Thyroid gland (tissue), 4 donors: Measurements from ENCODE around the gene VARS1. TPM values are rescaled to one million over a fixed set of nuclear protein-coding genes. Genes with fewer than 3 reads are reported as not detected.

Experiments used
- DNase-seq, 2 donors: peaks; one replicate each; pipeline ENCODE4 v3.0.0-alpha.2; 2019
- H3K27ac ChIP-seq, 3 donors: fragments of 200-600 bp; sonication (generic); 1 replicate in 2 of 3; 2 replicates in 1 of 3; pipeline ENCODE4 v1.5.1; 2016 to 2019; ENCODE audit warnings: mild to moderate bottlenecking in 1 of 3, moderate library complexity in 1 of 3
- H3K27me3 ChIP-seq: fragments of 200-600 bp; sonication (generic); one replicate; pipeline ENCODE4 v1.5.1; 2019
- H3K36me3 ChIP-seq, 2 donors: fragments of 200-600 bp; sonication (generic); one replicate each; pipeline ENCODE4 v1.5.1; 2016 to 2019
- H3K4me1 ChIP-seq, 2 donors: fragments of 200-600 bp; sonication (generic); one replicate each; pipeline ENCODE4 v1.5.1; 2017 to 2019
- H3K4me3 ChIP-seq, 3 donors: fragments of 200-600 bp; sonication (generic); replicated peaks in 1 of 3; 1 replicate in 2 of 3; 2 replicates in 1 of 3; pipeline ENCODE4 v1.5.1; 2016; ENCODE audit warnings: mild to moderate bottlenecking in 1 of 3
- H3K9me3 ChIP-seq: fragments of 200-600 bp; sonication (generic); one replicate; pipeline ENCODE4 v1.5.1; 2017
- POLR2A ChIP-seq, 2 donors: fragments of 450-650 bp; IDR thresholded peaks; one replicate each; pipeline ENCODE4 v1.6.1; 2017; ENCODE audit warnings: antibody characterized with exemption in 2 of 2, mild to moderate bottlenecking in 2 of 2, moderate library complexity in 1 of 2
- WGBS, 2 donors: methylation state at CpG; one replicate each; pipeline ENCODE4 v1.1.5; 2017; 5-methylcytosine and 5-hydroxymethylcytosine counted together
- intact Hi-C: fragments of 100-400 bp; cut with DNase I; formaldehyde crosslinking; loops from one replicate; pipeline ENCODE4 v1.15.1; 2023
- total RNA-seq, 4 donors: library from RNA; depleted of rRNA; stranded (reverse); fragments of >200 nt; gene quantifications; one replicate each; pipeline ENCODE4 v1.2.3, GENCODE V29; 2016
- TF ChIP-seq, protein P1 (sequence below), 6 experiments: fragments of 200-600 bp in 3 of 6; fragments of 450-650 bp in 3 of 6; sonication (generic) in 3 of 6; IDR thresholded peaks; one replicate each; pipeline ENCODE4 v1.5.1; 2016 to 2019; ENCODE audit warnings: antibody characterized with exemption in 6 of 6, mild to moderate bottlenecking in 2 of 6, inconsistent platforms in 1 of 6, moderate library complexity in 1 of 6

The VARS1 gene
- total RNA-seq, 4 donors from 2014 or later, result 33.8 to 120 (median 39.9) TPM

DNA sequence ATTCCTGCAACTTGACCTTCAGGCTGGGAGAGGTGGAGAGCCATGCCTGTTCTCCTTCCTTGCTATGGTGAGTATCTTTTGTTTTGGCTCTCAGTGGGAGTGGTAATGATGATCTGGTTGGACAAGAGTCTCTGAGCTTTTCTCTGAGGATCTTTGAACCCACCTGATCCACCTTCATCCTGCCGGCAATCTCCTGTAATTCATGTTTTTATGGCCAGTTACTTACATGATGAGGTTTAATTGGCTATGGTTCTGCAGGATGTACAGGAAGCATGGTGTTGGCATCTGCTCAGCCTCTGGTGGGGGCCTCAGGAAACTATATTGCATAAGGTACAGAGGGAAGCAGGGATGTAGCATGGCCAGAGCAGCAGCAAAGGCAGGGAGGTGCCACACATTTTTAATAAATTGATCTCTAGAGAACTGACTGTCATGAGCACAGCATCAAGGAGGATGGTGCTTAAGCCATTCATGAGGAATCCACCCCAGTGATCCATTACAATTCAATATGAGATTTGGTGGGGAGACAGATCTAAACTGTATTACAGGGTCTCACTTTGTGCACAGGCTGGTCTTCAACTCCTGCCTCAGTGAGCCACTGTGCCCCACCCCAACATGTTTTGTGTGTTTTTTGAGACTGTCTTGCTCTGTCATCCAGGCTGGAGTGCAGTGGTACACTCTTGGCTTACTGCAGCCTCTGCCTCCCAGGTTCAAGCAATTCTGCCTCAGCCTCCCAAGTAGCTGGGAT is 42.0 kb upstream of the VARS1 start:
- Histone ChIP-seq H3K27ac (peak overlapping the region in 2 of 3 donors; percentile 92 to 100), H3K27me3 (no peaks in the 10 kb centered on the region), H3K9me3 (no peaks in the 10 kb centered on the region), H3K36me3 (peaks cover 32 to 33% of the 10 kb centered on the region in 2 donors), H3K4me1 (peaks cover 29 to 30% of the 10 kb centered on the region in 2 donors), H3K4me3 (no peak overlapping the region)
- no peak for DNase-seq
- no peak for TF ChIP-seq POLR2A (IDR thresholded peaks at IDR 0.05)
- TF ChIP-seq, protein P1, sequence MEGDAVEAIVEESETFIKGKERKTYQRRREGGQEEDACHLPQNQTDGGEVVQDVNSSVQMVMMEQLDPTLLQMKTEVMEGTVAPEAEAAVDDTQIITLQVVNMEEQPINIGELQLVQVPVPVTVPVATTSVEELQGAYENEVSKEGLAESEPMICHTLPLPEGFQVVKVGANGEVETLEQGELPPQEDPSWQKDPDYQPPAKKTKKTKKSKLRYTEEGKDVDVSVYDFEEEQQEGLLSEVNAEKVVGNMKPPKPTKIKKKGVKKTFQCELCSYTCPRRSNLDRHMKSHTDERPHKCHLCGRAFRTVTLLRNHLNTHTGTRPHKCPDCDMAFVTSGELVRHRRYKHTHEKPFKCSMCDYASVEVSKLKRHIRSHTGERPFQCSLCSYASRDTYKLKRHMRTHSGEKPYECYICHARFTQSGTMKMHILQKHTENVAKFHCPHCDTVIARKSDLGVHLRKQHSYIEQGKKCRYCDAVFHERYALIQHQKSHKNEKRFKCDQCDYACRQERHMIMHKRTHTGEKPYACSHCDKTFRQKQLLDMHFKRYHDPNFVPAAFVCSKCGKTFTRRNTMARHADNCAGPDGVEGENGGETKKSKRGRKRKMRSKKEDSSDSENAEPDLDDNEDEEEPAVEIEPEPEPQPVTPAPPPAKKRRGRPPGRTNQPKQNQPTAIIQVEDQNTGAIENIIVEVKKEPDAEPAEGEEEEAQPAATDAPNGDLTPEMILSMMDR (IDR thresholded peaks at IDR 0.05), result no peak
- 20 to 35% methylated on average over 1 of the region's 1 CpG for WGBS, 2 donors
- intact Hi-C loops, result loop anchor here (10.0 kb wide), 1 partner anchor 113 kb away; the partner anchor contains the start of genes DDAH2, LY6G6C and MPIG6B

DNA sequence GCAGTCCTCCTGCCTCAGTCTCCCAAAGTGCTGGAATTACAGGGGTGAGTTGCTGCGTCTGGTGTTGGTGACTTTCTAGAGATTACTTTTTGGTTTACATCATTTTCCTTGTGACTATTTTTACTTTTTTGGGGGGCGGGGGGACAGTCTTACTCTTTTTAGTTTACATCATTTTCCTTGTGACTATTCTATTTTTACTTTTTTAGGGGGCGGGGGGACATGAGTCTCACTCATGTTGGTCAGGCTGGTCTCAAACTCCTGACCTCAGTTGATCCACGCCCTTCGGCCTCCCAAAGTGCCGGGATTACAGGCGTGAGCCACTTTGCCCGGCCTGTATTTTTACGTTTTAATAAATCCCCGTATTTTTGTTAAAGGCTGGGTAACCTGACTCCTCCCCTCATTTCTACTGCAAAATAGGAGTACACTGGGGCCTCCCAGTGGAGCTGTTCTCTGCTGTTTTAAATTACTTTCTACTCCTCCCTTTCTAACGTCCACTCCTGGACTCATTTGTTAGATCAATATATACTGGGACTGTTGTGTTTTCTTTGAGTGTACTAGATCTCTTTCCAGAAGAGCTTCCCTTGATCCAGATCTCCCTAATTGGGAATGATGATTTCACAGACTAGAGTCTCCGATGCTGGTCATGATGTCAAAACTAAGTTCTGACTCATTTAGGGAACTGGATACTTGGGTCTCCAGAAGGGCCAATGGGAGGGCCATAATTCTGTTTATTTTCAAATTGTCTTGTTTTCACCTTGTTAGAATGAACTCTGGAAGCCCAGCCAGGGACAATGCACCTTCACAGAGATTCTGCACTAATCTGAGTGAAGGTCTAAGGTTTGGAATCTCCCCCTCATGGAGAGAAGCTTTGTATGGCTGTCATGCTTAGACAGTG is 41.2 kb upstream of the VARS1 start:
- Histone ChIP-seq H3K9me3 (no peaks in the 10 kb centered on the region), H3K4me3 (peak overlapping the region in 1 of 3 donors; percentile 19), H3K27ac (peak overlapping the region; percentile 90 to 100 (median 92)), H3K27me3 (no peaks in the 10 kb centered on the region), H3K4me1 (peaks cover 30 to 32% of the 10 kb centered on the region in 2 donors), H3K36me3 (peaks cover 32 to 33% of the 10 kb centered on the region in 2 donors)
- WGBS, 2 donors, result 27 to 36% methylated on average over 12 of the region's 12 CpGs
- no peak for DNase-seq
- TF ChIP-seq POLR2A (IDR thresholded peaks at IDR 0.05), result no peak
- TF ChIP-seq, protein P1 (IDR thresholded peaks at IDR 0.05), result no peak
- intact Hi-C loops, result loop anchor here (10.0 kb wide), 1 partner anchor 112 kb away; the partner anchor contains the start of genes DDAH2, LY6G6C and MPIG6B

DNA sequence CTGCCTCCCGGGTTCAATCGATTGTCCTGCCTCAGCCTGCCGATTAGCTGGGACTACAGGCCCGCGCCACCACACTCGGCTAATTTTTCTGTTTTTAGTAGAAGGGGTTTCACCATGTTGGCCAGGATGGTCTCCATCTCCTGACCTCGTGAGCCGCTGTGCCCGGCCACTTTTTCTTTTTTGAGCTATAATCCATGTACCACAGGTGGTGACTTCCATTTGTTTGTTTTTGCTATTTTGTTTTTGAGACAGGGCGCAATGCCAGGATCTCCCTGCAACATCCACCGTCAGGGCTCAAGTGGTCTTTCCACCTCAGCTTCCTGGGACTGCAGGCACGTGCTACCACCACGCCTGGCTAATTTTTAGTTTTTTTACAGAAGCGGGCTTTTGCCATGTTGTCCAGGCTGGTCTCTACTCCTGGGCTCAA is 40.5 kb upstream of the VARS1 start:
- Histone ChIP-seq H3K27me3 (no peaks in the 10 kb centered on the region), H3K4me3 (peak overlapping the region in 1 of 3 donors; percentile 19), H3K4me1 (peaks cover 36 to 38% of the 10 kb centered on the region in 2 donors), H3K9me3 (no peaks in the 10 kb centered on the region), H3K27ac (peak overlapping the region; percentile 90 to 100 (median 92)), H3K36me3 (peaks cover 32 to 33% of the 10 kb centered on the region in 2 donors)
- TF ChIP-seq, protein P1 (IDR thresholded peaks at IDR 0.05), result no peak
- TF ChIP-seq POLR2A (IDR thresholded peaks at IDR 0.05), result peak in 1 of 2 donors; percentile 37
- intact Hi-C loops, result loop anchor here (10.0 kb wide), 1 partner anchor 111 kb away; the partner anchor contains the start of genes DDAH2, LY6G6C and MPIG6B
- WGBS, 2 donors, result 11 to 13% methylated on average over 14 of the region's 14 CpGs
- peak; percentile 85 to 86 for DNase-seq

DNA sequence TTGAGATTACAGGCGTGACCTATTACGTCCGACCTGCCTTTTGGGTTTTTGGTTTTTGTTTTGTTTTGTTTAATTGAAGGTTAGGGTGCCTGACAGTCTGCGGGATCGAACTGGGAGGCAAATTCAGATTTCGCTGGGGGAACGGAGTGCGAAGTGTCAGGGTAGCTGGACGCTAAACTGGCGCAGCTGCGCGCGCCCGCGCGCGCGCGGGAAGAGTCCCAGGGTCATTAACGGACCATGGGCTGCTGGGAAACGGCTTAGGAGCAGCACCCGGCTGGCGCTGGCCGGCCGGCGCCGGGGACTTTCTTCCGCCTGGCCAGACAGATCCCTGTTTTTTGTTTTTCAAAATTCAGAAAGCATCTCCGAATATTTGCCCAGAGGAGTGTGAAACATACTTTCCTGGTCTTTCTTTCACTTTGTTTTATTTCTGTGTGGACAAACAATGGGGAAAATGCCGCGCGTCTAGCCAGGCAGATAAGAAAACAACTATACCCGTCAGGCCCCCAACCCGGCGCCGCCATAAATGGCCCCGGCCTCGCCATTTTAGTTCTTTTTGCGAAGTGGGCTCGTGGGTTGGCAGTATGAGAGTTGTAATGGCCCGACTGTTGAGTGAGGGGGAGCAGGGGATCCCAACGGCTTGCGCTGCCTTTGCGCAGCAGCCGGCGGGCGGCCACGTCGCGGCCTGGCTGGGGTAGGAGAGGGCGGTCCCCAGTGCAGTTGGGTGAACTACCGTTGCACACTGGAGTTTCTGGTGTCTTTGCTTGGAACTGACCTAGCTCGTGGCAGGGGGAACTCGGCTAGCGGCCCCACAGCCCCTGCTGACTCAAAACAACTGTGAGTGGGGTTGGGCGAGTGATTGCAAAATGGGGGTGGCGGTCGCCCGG is 39.1 kb upstream of the VARS1 start:
- Histone ChIP-seq H3K36me3 (peaks cover 23 to 24% of the 10 kb centered on the region in 2 donors), H3K4me1 (peaks cover 40 to 42% of the 10 kb centered on the region in 2 donors), H3K9me3 (no peaks in the 10 kb centered on the region), H3K27ac (peak overlapping the region; percentile 90 to 100 (median 92)), H3K27me3 (no peaks in the 10 kb centered on the region), H3K4me3 (peak overlapping the region; percentile 55 to 85 (median 77))
- intact Hi-C loops, result loop anchor here (5.0 to 10.0 kb wide), 2 partner anchors 110 to 152 kb away; partner anchors contain the start of genes DDAH2, LY6G5C, LY6G6C and MPIG6B
- DNase-seq, result peak; percentile 87 to 90
- TF ChIP-seq POLR2A (IDR thresholded peaks at IDR 0.05), result peak; percentile 28 to 86
- TF ChIP-seq, protein P1 (IDR thresholded peaks at IDR 0.05), result peak in 1 of 6 experiments; percentile 13
- 0 to 2% methylated on average over 46 to 51 of the region's 59 CpGs for WGBS, 2 donors
